Measurements from ENCODE around the gene TRIO.
"Not testable (repeated sequence)": the region's sequence is repeated elsewhere in the genome, so short reads cannot be mapped to it uniquely, and the experiment has no call there.

Gene TRIO

DNA sequence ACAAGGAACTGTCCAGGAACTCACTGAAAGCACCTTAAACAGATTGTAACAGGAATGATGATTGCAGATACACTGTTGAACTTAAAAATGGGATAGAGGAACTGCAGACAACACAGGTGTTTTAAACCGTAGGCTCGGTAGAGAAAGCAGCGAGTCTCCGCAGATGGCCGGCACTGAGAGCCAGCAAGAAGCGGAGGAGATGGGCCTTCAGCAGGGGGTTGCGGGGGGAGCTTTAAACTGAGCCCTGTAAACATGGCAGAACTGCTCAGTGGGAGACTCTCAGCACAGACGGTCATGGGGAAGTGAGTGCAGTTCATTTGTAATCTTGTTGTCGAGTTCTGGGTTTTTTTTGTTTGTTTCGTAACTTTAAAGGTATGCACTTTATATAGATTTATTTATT is 283.4 kb downstream of the TRIO start:
- H3K4me2 ChIP-seq = no peak overlapping the region
- H4K20me1 ChIP-seq = peaks cover 7% of the 10 kb centered on the region; the same call in 1 of the 2 replicates
- no peaks in the 10 kb centered on the region for H3K27me3 ChIP-seq
- no peaks in the 10 kb centered on the region for H3K9me3 ChIP-seq
- H3K36me3 ChIP-seq = peaks cover 92% of the 10 kb centered on the region
- no peak overlapping the region for H3K27ac ChIP-seq
- peaks cover 11% of the 10 kb centered on the region for H3K4me1 ChIP-seq
- no peak overlapping the region for H3K4me3 ChIP-seq
- TF ChIP-seq Cebpa-rat (IDR thresholded peaks at IDR 0.05) = no peak
- H3K9ac ChIP-seq = no peak overlapping the region

DNA sequence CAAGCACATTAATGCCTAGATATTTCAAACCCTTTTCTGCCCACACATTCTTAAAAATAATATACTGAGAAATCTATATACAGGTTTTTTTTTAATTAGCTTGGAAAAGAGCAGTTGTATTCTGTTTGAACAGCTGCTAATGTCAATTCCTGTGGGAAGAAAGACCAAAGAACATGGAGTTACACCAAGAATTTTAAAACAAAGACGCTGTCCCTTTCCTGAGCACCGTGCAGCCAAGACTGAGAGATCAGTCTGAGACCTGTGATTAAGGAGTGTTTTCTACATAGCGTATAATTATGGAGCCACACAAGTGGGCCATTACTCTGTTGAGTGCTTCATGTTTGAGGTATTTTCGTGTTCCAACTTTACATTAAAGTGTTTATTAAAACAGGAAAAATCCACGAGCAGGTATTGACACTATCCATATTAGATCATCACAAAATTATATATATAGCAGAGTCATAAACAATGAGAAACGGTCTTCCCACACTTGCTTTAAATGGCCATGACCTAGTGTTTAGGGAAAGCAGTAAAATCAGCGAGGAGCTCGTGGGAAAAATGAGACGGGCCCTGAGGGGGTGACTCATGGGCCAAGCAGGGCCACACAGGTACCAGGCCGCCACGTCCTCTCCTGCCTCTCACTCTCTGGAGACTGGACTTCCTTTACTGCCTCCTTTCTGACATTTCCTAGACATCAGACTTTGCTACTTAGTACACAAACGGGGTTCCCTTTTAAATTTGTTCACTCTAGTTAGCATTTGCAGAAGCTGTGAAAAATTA is 285.4 kb downstream of the TRIO start:
- no peak overlapping the region for H3K9ac ChIP-seq
- no peak for TF ChIP-seq Cebpa-rat (IDR thresholded peaks at IDR 0.05)
- H3K4me3 ChIP-seq = no peak overlapping the region
- no peak overlapping the region for H3K27ac ChIP-seq
- no peak overlapping the region for H3K4me2 ChIP-seq
- H3K4me1 ChIP-seq = 0 out of 2 replicates have a peak, but pooled peaks cover under 1% of the 10 kb centered on the region
- H3K9me3 ChIP-seq = no peaks in the 10 kb centered on the region
- H3K27me3 ChIP-seq = no peaks in the 10 kb centered on the region
- peaks cover 90% of the 10 kb centered on the region for H3K36me3 ChIP-seq
- H4K20me1 ChIP-seq = peaks cover 7% of the 10 kb centered on the region; the same call in 1 of the 2 replicates

DNA sequence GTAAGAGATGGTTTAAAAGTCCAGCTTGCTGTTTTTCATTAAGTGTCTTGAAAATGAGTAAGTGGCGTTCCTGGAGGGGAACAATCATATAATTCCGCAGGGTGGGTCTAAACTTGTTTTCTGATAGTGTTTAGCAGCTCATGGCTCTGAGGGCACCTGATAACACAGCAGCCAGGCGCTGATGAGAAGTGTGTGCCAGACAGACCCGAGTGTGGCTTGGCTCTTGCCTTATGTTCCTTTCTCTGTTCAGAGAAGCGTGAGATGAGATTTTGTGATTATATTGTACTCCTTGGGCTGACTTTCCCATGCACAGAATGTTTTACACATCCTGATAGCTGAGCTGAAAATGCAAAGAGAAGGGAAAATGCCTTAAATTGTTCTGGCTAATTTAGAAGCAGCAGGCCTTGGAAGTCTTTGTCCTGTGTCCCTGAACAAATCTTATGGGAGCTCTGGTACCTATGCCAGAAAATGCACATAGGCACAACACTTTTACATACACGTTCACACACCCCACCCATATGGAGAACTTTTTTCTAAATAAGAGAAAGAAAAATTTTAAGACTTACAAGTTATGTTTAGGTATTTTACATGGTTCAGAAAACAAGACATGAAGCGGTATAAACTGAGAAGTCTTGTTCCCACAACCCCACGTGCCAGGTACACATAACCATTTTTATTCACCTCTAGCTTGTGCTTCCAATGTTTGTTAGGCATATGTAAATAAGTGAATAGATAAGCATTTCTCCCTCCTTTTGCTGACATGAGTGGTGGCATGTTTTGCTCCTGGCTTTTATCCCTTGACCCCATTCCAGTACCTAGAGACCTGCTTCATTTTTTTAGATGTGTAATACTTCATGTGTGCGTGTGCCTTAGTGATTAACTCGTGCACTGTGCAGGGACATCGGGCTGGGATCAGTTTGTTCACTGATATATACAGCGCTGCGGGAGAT is 286.2 kb downstream of the TRIO start:
- Histone ChIP-seq H3K36me3 (peaks cover 90% of the 10 kb centered on the region), H3K4me1 (no peaks in the 10 kb centered on the region), H3K4me3 (no peak overlapping the region), H3K27me3 (no peaks in the 10 kb centered on the region), H4K20me1 (peaks cover 7% of the 10 kb centered on the region; the same call in 1 of the 2 replicates), H3K9me3 (0 out of 2 replicates have a peak, but pooled peaks cover under 1% of the 10 kb centered on the region), H3K9ac (no peak overlapping the region), H3K4me2 (no peak overlapping the region), H3K27ac (no peak overlapping the region)
- TF ChIP-seq Cebpa-rat (IDR thresholded peaks at IDR 0.05) = no peak

DNA sequence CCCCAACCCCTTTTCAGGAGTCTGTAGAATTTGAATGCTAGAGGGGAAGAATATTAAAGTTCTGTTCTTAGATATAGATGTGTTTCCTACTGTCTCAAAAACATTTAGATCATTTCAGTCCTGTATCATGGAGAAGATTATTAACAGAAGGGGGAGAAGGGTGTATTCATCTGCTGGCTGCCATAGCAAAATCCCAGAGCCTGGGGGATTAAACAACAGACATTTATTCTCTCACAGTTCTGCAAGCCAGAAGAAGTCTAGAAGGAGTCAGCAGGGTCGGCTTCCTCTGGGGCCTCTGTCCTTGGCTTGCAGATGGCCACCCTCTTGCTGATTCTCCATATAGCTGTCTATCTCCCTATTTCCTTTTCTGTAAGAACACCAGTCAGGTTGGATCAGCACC is 288.4 kb downstream of the TRIO start:
- Histone ChIP-seq H3K36me3 (peaks cover 90% of the 10 kb centered on the region), H3K9ac (no peak overlapping the region), H3K27ac (no peak overlapping the region)

DNA sequence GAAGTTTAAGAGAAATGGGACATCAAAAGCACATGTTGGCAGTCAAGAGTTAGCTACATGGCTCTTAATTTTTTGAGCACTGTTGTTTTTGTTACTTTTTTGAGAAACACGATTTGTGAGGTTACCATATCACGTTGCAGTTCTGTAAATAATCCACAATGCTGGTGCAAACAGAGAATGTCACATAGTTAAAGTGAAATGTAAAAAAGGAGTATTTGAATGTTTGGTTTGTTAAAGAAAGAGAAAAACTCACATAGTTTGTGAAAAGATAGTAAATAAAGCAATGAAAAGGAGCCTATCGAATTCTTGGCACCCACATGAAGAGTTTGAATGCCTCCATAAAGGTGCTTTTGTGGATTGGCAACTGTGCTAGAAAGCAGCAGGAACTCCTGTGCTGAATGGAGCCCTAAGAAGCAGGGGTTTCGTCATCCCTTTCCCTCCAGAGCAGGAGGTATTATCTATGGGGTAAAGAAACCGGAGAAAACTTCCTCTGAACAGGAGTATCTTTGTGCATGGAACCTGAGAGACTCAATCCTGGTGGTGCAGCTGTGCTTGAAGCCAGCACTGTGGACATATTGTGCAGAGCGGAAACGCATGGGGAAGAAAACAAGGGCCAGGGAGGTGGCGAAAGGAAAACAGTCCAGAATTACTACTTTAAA is 289.9 kb downstream of the TRIO start:
- H3K9me3 ChIP-seq = peaks cover 25% of the 10 kb centered on the region

More for the DNA sequence above, 288.4 kb downstream of the TRIO start:
- no peak overlapping the region for H3K4me2 ChIP-seq
- peaks cover 22% of the 10 kb centered on the region for H3K9me3 ChIP-seq
- no peaks in the 10 kb centered on the region for H3K4me1 ChIP-seq
- peaks cover 7% of the 10 kb centered on the region; the same call in 1 of the 2 replicates for H4K20me1 ChIP-seq
- no peak for TF ChIP-seq Cebpa-rat (IDR thresholded peaks at IDR 0.05)
- no peaks in the 10 kb centered on the region for H3K27me3 ChIP-seq
- H3K4me3 ChIP-seq = no peak overlapping the region

DNA sequence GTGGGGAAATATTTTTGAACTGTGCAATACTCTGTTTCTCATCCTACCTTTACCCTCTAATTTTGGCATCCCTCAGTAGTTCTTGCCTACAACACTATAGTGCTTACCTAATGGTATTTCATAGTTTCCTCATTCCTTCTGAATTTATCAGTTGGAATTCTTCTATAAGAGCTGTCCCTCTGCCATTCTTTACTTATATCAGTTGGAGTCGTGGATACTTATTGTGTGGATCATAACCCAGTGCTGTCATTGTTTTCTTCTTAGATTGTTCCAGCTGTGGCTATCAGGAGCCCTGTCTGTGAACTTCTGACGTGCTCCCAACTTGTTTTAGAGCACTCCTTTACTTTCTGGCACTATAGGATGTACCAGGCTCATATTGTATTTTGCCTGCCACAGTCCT is 292.3 kb downstream of the TRIO start:
- H3K4me2 ChIP-seq = no peak overlapping the region
- no peak overlapping the region for H3K27ac ChIP-seq
- peaks cover 25% of the 10 kb centered on the region for H3K9me3 ChIP-seq
- H3K4me3 ChIP-seq = no peak overlapping the region
- H3K4me1 ChIP-seq = peaks cover 16% of the 10 kb centered on the region
- peaks cover 7% of the 10 kb centered on the region; the same call in 1 of the 2 replicates for H4K20me1 ChIP-seq
- peaks cover 77% of the 10 kb centered on the region for H3K36me3 ChIP-seq
- no peak overlapping the region for H3K9ac ChIP-seq
- H3K27me3 ChIP-seq = no peaks in the 10 kb centered on the region
- TF ChIP-seq Cebpa-rat (IDR thresholded peaks at IDR 0.05) = no peak

More for the DNA sequence above, 289.9 kb downstream of the TRIO start:
- TF ChIP-seq Cebpa-rat (IDR thresholded peaks at IDR 0.05) = no peak
- Histone ChIP-seq H3K36me3 (peaks cover 89% of the 10 kb centered on the region), H3K4me2 (no peak overlapping the region), H3K27me3 (no peaks in the 10 kb centered on the region), H3K27ac (no peak overlapping the region), H3K4me1 (no peaks in the 10 kb centered on the region), H3K4me3 (no peak overlapping the region), H3K9ac (no peak overlapping the region), H4K20me1 (peaks cover 7% of the 10 kb centered on the region; the same call in 1 of the 2 replicates)

DNA sequence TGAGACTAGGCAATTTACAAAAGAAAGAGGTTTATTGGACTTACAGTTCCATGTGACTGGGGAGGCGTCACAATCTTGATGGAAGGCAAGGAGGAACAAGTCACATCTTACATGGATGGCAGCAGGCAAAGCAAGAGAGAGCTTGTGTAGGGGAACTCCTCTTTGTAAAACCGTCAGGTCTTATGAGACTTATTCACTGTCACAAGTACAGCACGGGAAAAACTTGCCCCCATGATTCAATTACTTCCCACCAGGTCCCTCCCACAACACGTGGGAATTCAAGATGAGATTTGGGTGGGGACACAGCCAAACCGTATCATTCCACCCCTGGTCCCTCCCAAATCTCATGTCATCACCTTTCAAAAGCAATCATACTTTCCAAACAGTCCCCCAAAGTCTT is 293.0 kb downstream of the TRIO start:
- not testable (repeated sequence) for H4K20me1 ChIP-seq, H3K9ac ChIP-seq, H3K27me3 ChIP-seq, H3K4me3 ChIP-seq, H3K27ac ChIP-seq, H3K4me2 ChIP-seq
- H3K36me3 ChIP-seq = peaks cover 74% of the 10 kb centered on the region
- peaks cover 22% of the 10 kb centered on the region for H3K4me1 ChIP-seq
- H3K9me3 ChIP-seq = peaks cover 25% of the 10 kb centered on the region

DNA sequence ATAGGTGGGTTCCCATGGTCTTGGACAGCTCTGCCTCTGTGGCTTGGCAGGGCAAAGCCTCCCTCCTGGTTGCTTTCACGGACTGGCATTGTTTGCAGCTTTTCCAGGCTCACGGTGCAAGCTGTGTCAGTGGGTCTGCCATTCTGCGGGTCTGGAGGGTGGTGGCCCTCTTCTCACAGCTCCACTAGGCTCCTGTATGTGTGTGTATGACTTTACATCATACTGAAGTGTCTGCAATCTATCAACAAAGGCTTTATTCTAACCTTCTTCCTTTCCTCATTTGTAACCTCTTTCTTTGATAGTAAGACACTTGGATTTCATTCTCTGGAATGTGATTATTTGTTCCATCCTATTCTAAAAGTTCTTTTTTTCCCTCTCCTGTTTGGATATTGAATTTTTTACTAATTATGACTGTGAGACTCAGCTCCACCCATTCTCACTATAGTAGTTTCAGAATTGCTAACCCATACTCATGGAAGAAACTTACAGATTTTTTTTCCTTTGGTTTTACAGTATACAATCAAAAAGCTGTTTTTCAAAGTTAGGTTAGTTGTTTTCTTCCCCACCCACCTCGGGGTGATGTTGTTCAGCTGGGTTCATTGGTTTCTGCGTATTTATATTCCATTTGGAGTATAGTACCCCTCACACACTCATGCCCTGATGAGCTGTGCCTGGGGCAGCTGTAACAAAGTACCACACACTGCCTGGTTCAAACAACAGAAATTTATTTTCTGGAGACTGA is 293.8 kb downstream of the TRIO start:
- Histone ChIP-seq H3K27ac (no peak overlapping the region), H3K9ac (no peak overlapping the region), H3K27me3 (no peaks in the 10 kb centered on the region), H3K4me1 (peaks cover 30% of the 10 kb centered on the region), H4K20me1 (peaks cover 8% of the 10 kb centered on the region; the same call in 1 of the 2 replicates), H3K4me3 (no peak overlapping the region), H3K9me3 (peaks cover 25% of the 10 kb centered on the region), H3K36me3 (peaks cover 74% of the 10 kb centered on the region), H3K4me2 (no peak overlapping the region)
- TF ChIP-seq Cebpa-rat (IDR thresholded peaks at IDR 0.05) = no peak

DNA sequence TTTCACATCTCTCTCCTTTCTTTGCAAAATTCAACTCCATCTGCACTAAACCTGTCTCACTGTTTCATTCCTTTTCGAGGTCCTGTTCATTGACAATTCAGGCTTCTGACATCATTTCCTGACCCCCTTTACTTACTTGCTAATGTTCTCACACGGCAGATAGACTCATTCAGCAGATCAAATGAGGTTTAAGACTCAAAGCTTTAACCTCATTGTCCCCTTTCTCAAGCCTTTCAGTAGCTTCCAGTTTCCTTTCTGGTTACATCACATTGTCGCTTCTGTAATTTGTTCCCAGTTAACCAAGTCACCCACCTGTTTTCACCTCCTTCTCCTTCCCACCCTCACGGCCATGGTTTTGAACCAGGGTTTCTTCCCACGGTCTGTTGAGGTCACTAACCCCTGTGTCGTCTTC is 295.1 kb downstream of the TRIO start:
- Histone ChIP-seq H3K9me3 (peaks cover 25% of the 10 kb centered on the region), H3K4me1 (peaks cover 40% of the 10 kb centered on the region), H3K27me3 (no peaks in the 10 kb centered on the region), H3K27ac (no peak overlapping the region), H3K9ac (no peak overlapping the region), H3K4me2 (no peak overlapping the region), H3K4me3 (no peak overlapping the region), H3K36me3 (peaks cover 70% of the 10 kb centered on the region), H4K20me1 (peaks cover 8% of the 10 kb centered on the region; the same call in 1 of the 2 replicates)
- TF ChIP-seq Cebpa-rat (IDR thresholded peaks at IDR 0.05) = no peak

Data from BLaER1 (cell line).